ENCODE results near the gene MTHFR. TPM values are rescaled to one million over a fixed set of nuclear protein-coding genes. Genes with fewer than 3 reads are reported as not detected.
A peak's percentile ranks its signal among the peaks of the same experiment; 100 is the strongest.

Gene MTHFR
- total RNA-seq, 1 donor from 2014 or later, result 13.0 TPM

DNA sequence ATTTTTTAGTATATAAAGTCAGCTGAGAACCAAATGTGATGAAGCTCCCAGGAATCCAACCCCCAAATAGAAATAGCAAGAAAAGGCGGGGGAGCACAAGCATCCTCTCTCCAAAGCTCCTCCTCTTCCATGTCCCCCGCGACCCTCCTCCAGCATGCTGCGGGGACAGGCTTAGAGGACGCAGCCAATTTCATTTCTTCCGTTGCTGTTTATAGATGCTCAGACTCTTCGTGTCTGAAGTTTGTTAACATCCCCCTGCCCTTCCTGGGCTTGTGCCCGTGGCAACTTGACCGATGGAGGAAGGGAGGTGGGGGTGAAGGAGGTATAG, 42.6 kb upstream of the MTHFR start:
- Histone ChIP-seq H3K4me1 (ENCODE audit: insufficient read depth, low read length) (no peaks in the 10 kb centered on the region), H3K9ac (ENCODE audit: low read length) (no peak overlapping the region), H3K4me3 (ENCODE audit: insufficient read depth, low read depth, low read length) (no peak overlapping the region), H3K27me3 (ENCODE audit: insufficient read depth, low read length) (peaks cover 4% of the 10 kb centered on the region), H3K79me2 (ENCODE audit: insufficient read depth, low read length) (no peaks in the 10 kb centered on the region), H2AFZ (ENCODE audit: low read depth, low read length) (no peak overlapping the region), H3K27ac (ENCODE audit: low read depth, low read length) (no peak overlapping the region), H3K9me3 (ENCODE audit: insufficient read depth, low read depth, low read length) (no peaks in the 10 kb centered on the region), H3K4me2 (ENCODE audit: low read length) (no peak overlapping the region), H4K20me1 (ENCODE audit: insufficient read depth, low read length) (peaks cover 40% of the 10 kb centered on the region), H3K36me3 (ENCODE audit: insufficient read depth, low read length) (peaks cover 17% of the 10 kb centered on the region)
- peaks cover 20% of the 10 kb centered on the region for H3K36me3 Mint-ChIP-seq (ENCODE audit: low read depth, unreplicated experiment)
- peaks cover 7% of the 10 kb centered on the region for H3K27me3 Mint-ChIP-seq (ENCODE audit: low read depth, unreplicated experiment)
- FAIRE-seq (no peak), DNase-seq (ENCODE audit: low read depth) (no peak)
- peaks cover 2% of the 10 kb centered on the region for H3K4me1 Mint-ChIP-seq (ENCODE audit: low read depth, unreplicated experiment)
- no peak for TF ChIP-seq EZH2 (IDR thresholded peaks at IDR 0.05; ENCODE audit: insufficient read depth, low read length)
- TF ChIP-seq, protein P1, sequence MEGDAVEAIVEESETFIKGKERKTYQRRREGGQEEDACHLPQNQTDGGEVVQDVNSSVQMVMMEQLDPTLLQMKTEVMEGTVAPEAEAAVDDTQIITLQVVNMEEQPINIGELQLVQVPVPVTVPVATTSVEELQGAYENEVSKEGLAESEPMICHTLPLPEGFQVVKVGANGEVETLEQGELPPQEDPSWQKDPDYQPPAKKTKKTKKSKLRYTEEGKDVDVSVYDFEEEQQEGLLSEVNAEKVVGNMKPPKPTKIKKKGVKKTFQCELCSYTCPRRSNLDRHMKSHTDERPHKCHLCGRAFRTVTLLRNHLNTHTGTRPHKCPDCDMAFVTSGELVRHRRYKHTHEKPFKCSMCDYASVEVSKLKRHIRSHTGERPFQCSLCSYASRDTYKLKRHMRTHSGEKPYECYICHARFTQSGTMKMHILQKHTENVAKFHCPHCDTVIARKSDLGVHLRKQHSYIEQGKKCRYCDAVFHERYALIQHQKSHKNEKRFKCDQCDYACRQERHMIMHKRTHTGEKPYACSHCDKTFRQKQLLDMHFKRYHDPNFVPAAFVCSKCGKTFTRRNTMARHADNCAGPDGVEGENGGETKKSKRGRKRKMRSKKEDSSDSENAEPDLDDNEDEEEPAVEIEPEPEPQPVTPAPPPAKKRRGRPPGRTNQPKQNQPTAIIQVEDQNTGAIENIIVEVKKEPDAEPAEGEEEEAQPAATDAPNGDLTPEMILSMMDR (IDR thresholded peaks at IDR 0.05; ENCODE audit: insufficient read depth, low read depth, low read length), result no peak
- no peak overlapping the region for H3K4me3 Mint-ChIP-seq (ENCODE audit: unreplicated experiment)
- no peaks in the 10 kb centered on the region for H3K9me3 Mint-ChIP-seq (ENCODE audit: unreplicated experiment)
- no peak overlapping the region for H3K27ac Mint-ChIP-seq (ENCODE audit: unreplicated experiment)

DNA sequence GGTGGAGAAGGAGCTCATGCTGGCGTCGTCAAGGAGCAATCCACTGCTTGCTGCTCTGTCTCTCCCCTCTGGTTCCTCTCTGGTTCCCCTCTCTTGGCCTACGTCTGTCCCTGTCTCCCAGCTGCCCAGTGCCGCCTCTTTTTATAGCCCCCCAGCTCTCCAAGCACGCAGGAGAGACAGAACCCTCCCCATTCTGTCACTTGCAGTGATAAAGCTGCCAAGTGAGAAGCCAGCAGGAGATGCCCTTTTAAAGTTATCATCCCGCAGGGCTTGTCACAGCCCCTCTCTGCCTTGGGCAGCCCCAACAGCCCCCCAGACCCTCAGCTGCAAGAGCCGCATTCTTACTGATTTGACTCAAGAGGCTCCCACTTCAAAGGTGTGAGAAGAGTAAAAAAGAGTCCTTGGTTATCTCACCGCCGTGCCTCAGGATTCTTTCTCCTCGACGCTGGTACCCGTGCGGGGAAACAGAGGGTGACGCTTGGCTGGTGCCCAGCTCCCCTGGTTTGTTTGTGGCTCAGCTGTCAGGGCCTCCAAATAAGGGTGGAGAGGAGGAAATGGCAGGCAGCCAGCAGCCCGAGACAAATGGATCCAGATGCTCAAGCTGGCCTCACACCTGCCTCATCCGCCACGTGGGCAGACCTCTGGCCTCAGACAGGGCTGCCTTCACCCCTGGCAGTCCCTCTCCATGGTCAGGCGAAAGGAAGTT, 42.1 kb upstream of the MTHFR start, which contains the start of gene NPPA:
NPPA (minus strand) TSS at position 117 of the 706 bp plus-strand sequence; CDS start at position 18, 99 bp downstream.
- Histone ChIP-seq H3K4me3 (ENCODE audit: insufficient read depth, low read depth, low read length) (no peak within 1 kb of the TSS), H3K9ac (ENCODE audit: low read length) (no peak within 1 kb of the TSS), H3K36me3 (ENCODE audit: insufficient read depth, low read length) (peaks cover 17% of the 10 kb centered on the region), H3K27ac (ENCODE audit: low read depth, low read length) (no peak within 1 kb of the TSS), H4K20me1 (ENCODE audit: insufficient read depth, low read length) (peaks cover 40% of the 10 kb centered on the region), H3K4me2 (ENCODE audit: low read length) (no peak within 1 kb of the TSS), H2AFZ (ENCODE audit: low read depth, low read length) (no peak within 1 kb of the TSS), H3K27me3 (ENCODE audit: insufficient read depth, low read length) (peaks cover 4% of the 10 kb centered on the region), H3K79me2 (ENCODE audit: insufficient read depth, low read length) (no peaks in the 10 kb centered on the region), H3K9me3 (ENCODE audit: insufficient read depth, low read depth, low read length) (no peaks in the 10 kb centered on the region), H3K4me1 (ENCODE audit: insufficient read depth, low read length) (no peaks in the 10 kb centered on the region)
- peaks cover under 1% of the 10 kb centered on the region for H3K4me1 Mint-ChIP-seq (ENCODE audit: low read depth, unreplicated experiment)
- H3K27me3 Mint-ChIP-seq (ENCODE audit: low read depth, unreplicated experiment), result peaks cover 3% of the 10 kb centered on the region
- TF ChIP-seq, protein P1 (IDR thresholded peaks at IDR 0.05; ENCODE audit: insufficient read depth, low read depth, low read length), result no peak
- no peak for TF ChIP-seq EZH2 (IDR thresholded peaks at IDR 0.05; ENCODE audit: insufficient read depth, low read length)
- no peak within 1 kb of the TSS for H3K4me3 Mint-ChIP-seq (ENCODE audit: unreplicated experiment)
- peak within 1 kb of the TSS; percentile 47 for H3K27ac Mint-ChIP-seq (ENCODE audit: unreplicated experiment)
- FAIRE-seq (no peak), DNase-seq (ENCODE audit: low read depth) (no peak)
- H3K9me3 Mint-ChIP-seq (ENCODE audit: unreplicated experiment), result no peaks in the 10 kb centered on the region
- peaks cover 20% of the 10 kb centered on the region for H3K36me3 Mint-ChIP-seq (ENCODE audit: low read depth, unreplicated experiment)

DNA sequence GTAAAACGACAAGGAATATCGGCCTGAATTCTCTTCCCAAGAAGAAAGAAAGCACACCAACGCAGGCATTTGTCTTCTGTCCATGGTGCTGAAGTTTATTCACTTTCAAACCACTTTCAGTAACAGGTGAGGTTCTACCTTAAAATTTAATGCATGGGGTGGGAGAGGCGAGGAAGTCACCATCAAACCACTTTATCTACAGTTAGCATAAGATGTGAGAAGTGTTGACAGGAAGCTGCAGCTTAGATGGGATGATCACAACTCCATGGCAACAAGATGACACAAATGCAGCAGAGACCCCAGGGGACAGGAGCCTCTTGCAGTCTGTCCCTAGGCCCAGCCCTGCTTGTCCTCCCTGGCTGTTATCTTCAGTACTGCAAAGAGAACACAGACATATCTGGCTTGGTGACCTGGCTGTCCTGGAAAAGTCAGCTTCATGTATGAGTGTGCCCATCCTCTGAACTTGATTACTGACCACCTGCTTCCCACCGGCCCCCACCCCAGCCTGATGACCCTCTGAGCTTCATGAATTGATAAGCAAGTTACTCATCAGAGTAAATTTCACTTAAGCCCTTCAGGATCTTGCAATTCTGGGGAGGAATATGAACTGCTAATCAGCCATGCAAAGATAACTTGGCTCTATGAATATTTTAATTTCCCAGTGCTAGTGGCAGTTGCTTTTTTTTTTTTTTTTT, 40.0 kb upstream of the MTHFR start:
- H3K4me1 Mint-ChIP-seq (ENCODE audit: low read depth, unreplicated experiment), result peaks cover 10% of the 10 kb centered on the region
- no peaks in the 10 kb centered on the region for H3K27me3 Mint-ChIP-seq (ENCODE audit: low read depth, unreplicated experiment)
- Histone ChIP-seq H3K9me3 (ENCODE audit: insufficient read depth, low read depth, low read length) (no peaks in the 10 kb centered on the region), H3K27ac (ENCODE audit: low read depth, low read length) (no peak overlapping the region), H3K4me3 (ENCODE audit: insufficient read depth, low read depth, low read length) (no peak overlapping the region), H3K79me2 (ENCODE audit: insufficient read depth, low read length) (no peaks in the 10 kb centered on the region), H3K4me1 (ENCODE audit: insufficient read depth, low read length) (no peaks in the 10 kb centered on the region), H3K9ac (ENCODE audit: low read length) (no peak overlapping the region), H3K36me3 (ENCODE audit: insufficient read depth, low read length) (peaks cover 17% of the 10 kb centered on the region), H4K20me1 (ENCODE audit: insufficient read depth, low read length) (peaks cover 59% of the 10 kb centered on the region), H2AFZ (ENCODE audit: low read depth, low read length) (no peak overlapping the region), H3K27me3 (ENCODE audit: insufficient read depth, low read length) (no peaks in the 10 kb centered on the region), H3K4me2 (ENCODE audit: low read length) (no peak overlapping the region)
- DNase-seq (ENCODE audit: low read depth) (no peak), FAIRE-seq (no peak)
- no peak overlapping the region for H3K4me3 Mint-ChIP-seq (ENCODE audit: unreplicated experiment)
- TF ChIP-seq, protein P1 (IDR thresholded peaks at IDR 0.05; ENCODE audit: insufficient read depth, low read depth, low read length), result no peak
- no peak for TF ChIP-seq EZH2 (IDR thresholded peaks at IDR 0.05; ENCODE audit: insufficient read depth, low read length)
- H3K27ac Mint-ChIP-seq (ENCODE audit: unreplicated experiment), result no peak overlapping the region
- H3K9me3 Mint-ChIP-seq (ENCODE audit: unreplicated experiment), result no peaks in the 10 kb centered on the region
- H3K36me3 Mint-ChIP-seq (ENCODE audit: low read depth, unreplicated experiment), result peaks cover 26% of the 10 kb centered on the region

All from astrocyte (in vitro differentiated cells and primary cell).